NCI-H82 (cell line): ENCODE data around the gene SPNS3.

Source experiments
- DNase-seq: peaks from one replicate; lab custom pipeline; 2025; lab: John Stamatoyannopoulos, UW

Gene SPNS3

GRCh38 chr17:4509923-4510617 lies 76.3 kb downstream of the SPNS3 start:
- DNase-seq = no peak

- no peak for DNase-seq
Measured at GRCh38 chr17:4510618-4510941, 76.8 kb downstream of the SPNS3 start.

- DNase-seq = no peak
Measured at GRCh38 chr17:4511199-4511932, 77.6 kb downstream of the SPNS3 start.

GRCh38 chr17:4512156-4513112 lies 78.7 kb downstream of the SPNS3 start:
- DNase-seq = no peak

- no peak for DNase-seq
Measured at GRCh38 chr17:4513113-4514032, 79.6 kb downstream of the SPNS3 start.

- no peak for DNase-seq
Measured at GRCh38 chr17:4514206-4514605, 80.5 kb downstream of the SPNS3 start.

GRCh38 chr17:4514779-4515178 lies 81.0 kb downstream of the SPNS3 start:
- DNase-seq = no peak

- DNase-seq = no peak
Measured at GRCh38 chr17:4515501-4515900, 81.8 kb downstream of the SPNS3 start.

GRCh38 chr17:4516735-4517134 lies 83.0 kb downstream of the SPNS3 start:
- DNase-seq = no peak

- DNase-seq = no peak
Measured at GRCh38 chr17:4518901-4519300, 85.2 kb downstream of the SPNS3 start.

GRCh38 chr17:4519361-4519788 lies 85.6 kb downstream of the SPNS3 start:
- DNase-seq = no peak

GRCh38 chr17:4520060-4520893 lies 86.5 kb downstream of the SPNS3 start:
- DNase-seq = no peak

GRCh38 chr17:4520894-4521600 lies 87.3 kb downstream of the SPNS3 start:
- no peak for DNase-seq

GRCh38 chr17:4522661-4523060 lies 88.9 kb downstream of the SPNS3 start:
- no peak for DNase-seq

GRCh38 chr17:4523946-4524345 lies 90.2 kb downstream of the SPNS3 start:
- DNase-seq = no peak

- DNase-seq = no peak
Measured at GRCh38 chr17:4525691-4526397, 92.1 kb downstream of the SPNS3 start.

- no peak for DNase-seq
Measured at GRCh38 chr17:4527134-4527533, 93.4 kb downstream of the SPNS3 start.

- no peak for DNase-seq
Measured at GRCh38 chr17:4527566-4528125, 93.9 kb downstream of the SPNS3 start.
